Measurements from ENCODE around the gene ARSG.

DNA sequence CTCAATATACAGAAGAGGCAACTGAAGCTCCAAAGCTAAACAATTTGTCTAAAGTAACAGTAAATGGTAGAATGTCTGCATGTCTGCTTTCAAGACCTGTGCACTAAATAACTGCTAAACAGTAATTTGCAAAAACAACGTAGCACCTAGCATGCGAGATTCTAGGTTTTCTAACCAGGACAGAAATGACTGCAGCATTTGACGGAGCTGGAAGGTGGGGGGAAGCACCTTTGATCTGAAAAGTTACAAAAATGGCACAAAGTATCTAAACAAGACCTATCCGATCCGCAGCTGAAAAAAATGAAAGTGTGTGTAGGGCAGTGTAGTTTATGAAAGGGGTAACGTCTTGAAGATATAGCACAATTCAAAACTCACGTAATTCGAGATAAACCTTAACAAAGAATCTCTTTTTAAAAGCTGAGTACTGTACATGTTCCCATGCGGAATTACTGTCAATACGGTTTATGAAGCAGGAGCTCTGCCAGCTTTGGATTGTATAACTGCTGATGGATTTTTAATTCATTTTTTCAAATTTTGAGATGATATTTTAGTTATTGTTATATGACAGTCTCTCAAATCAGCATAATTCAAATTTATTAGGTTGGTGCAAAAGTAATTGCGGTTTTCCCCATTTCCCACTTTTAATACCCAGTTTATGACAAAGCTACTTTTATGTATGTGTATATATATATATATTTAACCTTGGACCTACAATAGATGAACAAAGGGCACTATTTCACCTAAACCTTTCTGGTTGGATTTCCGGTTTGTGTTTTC is 167.2 kb downstream of the ARSG start:
- TF ChIP-seq, protein P1, sequence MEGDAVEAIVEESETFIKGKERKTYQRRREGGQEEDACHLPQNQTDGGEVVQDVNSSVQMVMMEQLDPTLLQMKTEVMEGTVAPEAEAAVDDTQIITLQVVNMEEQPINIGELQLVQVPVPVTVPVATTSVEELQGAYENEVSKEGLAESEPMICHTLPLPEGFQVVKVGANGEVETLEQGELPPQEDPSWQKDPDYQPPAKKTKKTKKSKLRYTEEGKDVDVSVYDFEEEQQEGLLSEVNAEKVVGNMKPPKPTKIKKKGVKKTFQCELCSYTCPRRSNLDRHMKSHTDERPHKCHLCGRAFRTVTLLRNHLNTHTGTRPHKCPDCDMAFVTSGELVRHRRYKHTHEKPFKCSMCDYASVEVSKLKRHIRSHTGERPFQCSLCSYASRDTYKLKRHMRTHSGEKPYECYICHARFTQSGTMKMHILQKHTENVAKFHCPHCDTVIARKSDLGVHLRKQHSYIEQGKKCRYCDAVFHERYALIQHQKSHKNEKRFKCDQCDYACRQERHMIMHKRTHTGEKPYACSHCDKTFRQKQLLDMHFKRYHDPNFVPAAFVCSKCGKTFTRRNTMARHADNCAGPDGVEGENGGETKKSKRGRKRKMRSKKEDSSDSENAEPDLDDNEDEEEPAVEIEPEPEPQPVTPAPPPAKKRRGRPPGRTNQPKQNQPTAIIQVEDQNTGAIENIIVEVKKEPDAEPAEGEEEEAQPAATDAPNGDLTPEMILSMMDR (IDR thresholded peaks at IDR 0.05; ENCODE audit: insufficient read depth, low read length, poor library complexity, severe bottlenecking): no peak
- no peak for TF ChIP-seq EZH2phosphoT487 (conservative IDR thresholded peaks at IDR 0.05; ENCODE audit: low read length)

Measured in SU-DHL-6 (cell line).